ENCODE data around the gene FN3K.

- TF ChIP-seq GTF2F1 (IDR thresholded peaks at IDR 0.05; ENCODE audit: borderline replicate concordance, low read depth, low read length): no peak
- TF ChIP-seq CTCF (IDR thresholded peaks at IDR 0.05; ENCODE audit: control extremely low read depth in 1 of 3, insufficient read depth in 1 of 3, low read depth in 1 of 3, low read length in 3 of 3): no peak
- TF ChIP-seq JUND (IDR thresholded peaks at IDR 0.05; ENCODE audit: low read length): no peak
- no peak for TF ChIP-seq POLR2AphosphoS5 (IDR thresholded peaks at IDR 0.05; ENCODE audit: low read depth, low read length)
- no peak for TF ChIP-seq ASH2L (IDR thresholded peaks at IDR 0.05; ENCODE audit: low read length)
- 0 out of 2 replicates have a peak, but pooled peaks have one; percentile 30 for TF ChIP-seq MAX (IDR thresholded peaks at IDR 0.05)
- TF ChIP-seq CREB1 (IDR thresholded peaks at IDR 0.05): no peak
- no peak for TF ChIP-seq YY1 (IDR thresholded peaks at IDR 0.05; ENCODE audit: low read depth, low read length)
- no peak for TF ChIP-seq SUZ12 (IDR thresholded peaks at IDR 0.05; ENCODE audit: low read length)
- no peak for TF ChIP-seq EGR1 (IDR thresholded peaks at IDR 0.05; ENCODE audit: borderline replicate concordance, low read depth, low read length)
- peak; percentile 30; the same call in 1 of the 2 replicates for TF ChIP-seq GABPA (IDR thresholded peaks at IDR 0.05; ENCODE audit: borderline replicate concordance, insufficient read depth, low read length)
- TF ChIP-seq POLR2A (IDR thresholded peaks at IDR 0.05; ENCODE audit: control extremely low read depth in 1 of 2, low read depth in 2 of 2, low read length in 2 of 2): no peak
Measured at GRCh38 chr17:82751171-82751570, 15.8 kb downstream of the FN3K start.

All from H1 (cell line).